Hepatocyte (in vitro differentiated cells): ENCODE data around the gene ZNF595.

Experiments used
- CTCF ChIP-seq: fragments of 200-600 bp; sonication (generic); IDR thresholded peaks from 2 replicates; pipeline ENCODE4 v1.5.1; 2016; ENCODE audit warnings: antibody characterized with exemption, mild to moderate bottlenecking; ENCODE audit not compliant: poor library complexity
- EZH2 ChIP-seq: fragments of 200-600 bp; sonication (generic); IDR thresholded peaks from 2 replicates; pipeline ENCODE4 v1.6.1; 2016; ENCODE audit warnings: antibody characterized with exemption, mild to moderate bottlenecking, borderline replicate concordance

GRCh38 chr4:132483-132882 is 79.4 kb downstream of the ZNF595 start:
- TF ChIP-seq CTCF (no peak), EZH2 (no peak)
